Measurements from ENCODE around the gene FBXW12.

DNA sequence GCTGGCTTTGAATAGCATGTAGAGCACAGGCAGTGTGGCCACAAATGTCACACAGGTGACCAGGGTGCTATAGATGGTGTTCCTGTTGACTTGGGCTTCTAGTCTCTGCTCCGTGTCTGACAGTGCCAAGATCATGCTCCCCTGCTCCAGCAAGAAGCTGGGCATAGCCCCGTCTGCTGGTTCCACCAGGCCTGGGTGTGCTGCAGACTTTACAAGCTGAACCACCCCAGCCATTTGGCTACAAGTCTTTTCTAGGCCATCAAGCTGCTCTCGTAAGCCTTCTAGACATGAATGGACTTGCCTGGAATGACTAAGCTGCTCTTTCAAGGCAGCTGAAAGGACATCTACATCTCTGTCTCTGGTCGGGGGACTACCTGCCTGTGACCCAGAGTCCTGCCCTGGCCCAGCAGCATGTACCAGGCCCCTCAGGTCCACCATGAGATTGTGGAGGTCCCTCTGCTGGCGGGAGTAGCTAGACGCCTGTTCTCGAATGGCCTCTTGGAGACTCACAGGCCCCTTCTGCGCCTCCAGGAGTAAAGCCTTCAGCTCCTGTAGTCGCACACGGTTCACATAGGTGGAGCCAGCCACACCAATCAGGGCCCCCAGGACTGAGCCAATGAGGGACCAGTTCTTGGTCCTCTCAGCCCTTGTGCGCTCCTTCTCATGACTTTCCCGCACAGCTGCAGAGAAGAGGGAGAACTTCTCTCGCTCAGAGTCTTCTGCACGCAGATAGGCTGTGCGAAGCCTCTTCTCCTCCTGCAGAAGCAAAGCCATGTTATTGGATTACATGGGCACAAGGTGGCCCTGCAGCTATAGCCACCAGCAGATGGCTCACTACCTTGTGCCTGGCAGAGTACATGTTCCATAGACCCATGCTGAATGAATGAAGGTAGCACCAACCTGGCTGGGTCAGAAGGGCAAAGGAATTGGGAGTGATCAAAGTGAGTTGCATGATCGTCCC, 60.7 kb downstream of the FBXW12 start:
- TF ChIP-seq, protein P1, sequence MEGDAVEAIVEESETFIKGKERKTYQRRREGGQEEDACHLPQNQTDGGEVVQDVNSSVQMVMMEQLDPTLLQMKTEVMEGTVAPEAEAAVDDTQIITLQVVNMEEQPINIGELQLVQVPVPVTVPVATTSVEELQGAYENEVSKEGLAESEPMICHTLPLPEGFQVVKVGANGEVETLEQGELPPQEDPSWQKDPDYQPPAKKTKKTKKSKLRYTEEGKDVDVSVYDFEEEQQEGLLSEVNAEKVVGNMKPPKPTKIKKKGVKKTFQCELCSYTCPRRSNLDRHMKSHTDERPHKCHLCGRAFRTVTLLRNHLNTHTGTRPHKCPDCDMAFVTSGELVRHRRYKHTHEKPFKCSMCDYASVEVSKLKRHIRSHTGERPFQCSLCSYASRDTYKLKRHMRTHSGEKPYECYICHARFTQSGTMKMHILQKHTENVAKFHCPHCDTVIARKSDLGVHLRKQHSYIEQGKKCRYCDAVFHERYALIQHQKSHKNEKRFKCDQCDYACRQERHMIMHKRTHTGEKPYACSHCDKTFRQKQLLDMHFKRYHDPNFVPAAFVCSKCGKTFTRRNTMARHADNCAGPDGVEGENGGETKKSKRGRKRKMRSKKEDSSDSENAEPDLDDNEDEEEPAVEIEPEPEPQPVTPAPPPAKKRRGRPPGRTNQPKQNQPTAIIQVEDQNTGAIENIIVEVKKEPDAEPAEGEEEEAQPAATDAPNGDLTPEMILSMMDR (IDR thresholded peaks at IDR 0.05 in 8 of 11, conservative IDR thresholded peaks at IDR 0.05 in 3 of 11): peak in 3 of 11 experiments; percentile 21 to 25 (median 21)
- TF ChIP-seq POLR2A (IDR thresholded peaks at IDR 0.05): no peak
- TF ChIP-seq POLR2AphosphoS5 (IDR thresholded peaks at IDR 0.05): no peak
